Muscle layer of colon (tissue), 2 donors: ENCODE measurements around the gene KIAA2012.
A peak's percentile ranks its signal among the peaks of the same experiment; 100 is the strongest.

Experiments
- H3K27ac ChIP-seq: one replicate; pipeline ENCODE4 v1.7.0; 2013; ENCODE audit warnings: low read depth, mild to moderate bottlenecking, low read length, moderate library complexity
- H3K27me3 ChIP-seq, 2 donors: one replicate each; pipeline ENCODE4 v1.7.0; 2013; ENCODE audit warnings: low read length in 2 of 2, mild to moderate bottlenecking in 2 of 2; ENCODE audit not compliant: insufficient read depth in 2 of 2, control insufficient read depth in 1 of 2
- H3K36me3 ChIP-seq: one replicate; pipeline ENCODE4 v1.7.0; 2013; ENCODE audit warnings: mild to moderate bottlenecking, low read length; ENCODE audit not compliant: insufficient read depth
- H3K4me1 ChIP-seq: one replicate; pipeline ENCODE4 v1.7.0; 2013; ENCODE audit warnings: mild to moderate bottlenecking, low read length; ENCODE audit not compliant: insufficient read depth
- H3K4me3 ChIP-seq, 2 donors: one replicate each; pipeline ENCODE4 v1.7.0; 2013; ENCODE audit warnings: low read length in 2 of 2, low read depth in 1 of 2, mild to moderate bottlenecking in 1 of 2, moderate library complexity in 1 of 2
- H3K9ac ChIP-seq: one replicate; pipeline ENCODE4 v1.7.0; 2013; ENCODE audit warnings: low read length
- H3K9me3 ChIP-seq: one replicate; pipeline ENCODE4 v1.7.0; 2013; ENCODE audit warnings: mild to moderate bottlenecking, low read length
- donor health status: abdominal sarcoma.
- donor health status: Adenocarcinoma of cecum.

Gene KIAA2012

GRCh38 chr2:202140522-202141252, 67.6 kb downstream of the KIAA2012 start:
- Histone ChIP-seq H3K9me3 (no peaks in the 10 kb centered on the region), H3K27me3 (no peaks in the 10 kb centered on the region), H3K4me1 (peaks cover 18% of the 10 kb centered on the region), H3K36me3 (no peaks in the 10 kb centered on the region), H3K27ac (peak overlapping the region; percentile 19), H3K4me3 (no peak overlapping the region), H3K9ac (no peak overlapping the region)

- Histone ChIP-seq H3K4me1 (peaks cover 14% of the 10 kb centered on the region), H3K27me3 (no peaks in the 10 kb centered on the region), H3K9me3 (no peaks in the 10 kb centered on the region), H3K4me3 (no peak overlapping the region), H3K27ac (no peak overlapping the region), H3K36me3 (no peaks in the 10 kb centered on the region), H3K9ac (no peak overlapping the region)
Measured at GRCh38 chr2:202141329-202141947, 68.4 kb downstream of the KIAA2012 start.

- no peaks in the 10 kb centered on the region for H3K9me3 ChIP-seq
- no peak overlapping the region for H3K4me3 ChIP-seq
- H3K27me3 ChIP-seq, result no peaks in the 10 kb centered on the region
- no peak overlapping the region for H3K27ac ChIP-seq
- no peaks in the 10 kb centered on the region for H3K36me3 ChIP-seq
- H3K9ac ChIP-seq, result no peak overlapping the region
- peaks cover 20% of the 10 kb centered on the region for H3K4me1 ChIP-seq
Measured at GRCh38 chr2:202142540-202142939, 69.5 kb downstream of the KIAA2012 start.

- Histone ChIP-seq H3K9ac (no peak overlapping the region), H3K27ac (peak overlapping the region; percentile 62), H3K4me1 (peaks cover 24% of the 10 kb centered on the region), H3K4me3 (peak overlapping the region in 1 of 2 donors; percentile 25), H3K9me3 (no peaks in the 10 kb centered on the region), H3K36me3 (no peaks in the 10 kb centered on the region), H3K27me3 (no peaks in the 10 kb centered on the region)
Measured at GRCh38 chr2:202147775-202148174, 74.7 kb downstream of the KIAA2012 start.

GRCh38 chr2:202148515-202149154, 75.6 kb downstream of the KIAA2012 start:
- Histone ChIP-seq H3K4me1 (peaks cover 27% of the 10 kb centered on the region), H3K36me3 (no peaks in the 10 kb centered on the region), H3K27ac (peak overlapping the region; percentile 62), H3K4me3 (no peak overlapping the region), H3K9me3 (no peaks in the 10 kb centered on the region), H3K27me3 (no peaks in the 10 kb centered on the region), H3K9ac (no peak overlapping the region)

- peak overlapping the region; percentile 62 for H3K27ac ChIP-seq
- H3K9me3 ChIP-seq, result no peaks in the 10 kb centered on the region
- no peak overlapping the region for H3K9ac ChIP-seq
- H3K36me3 ChIP-seq, result no peaks in the 10 kb centered on the region
- H3K4me1 ChIP-seq, result peaks cover 32% of the 10 kb centered on the region
- no peak overlapping the region for H3K4me3 ChIP-seq
- H3K27me3 ChIP-seq, result no peaks in the 10 kb centered on the region
Measured at GRCh38 chr2:202149155-202149762, 76.2 kb downstream of the KIAA2012 start.

- no peaks in the 10 kb centered on the region for H3K36me3 ChIP-seq
- H3K4me1 ChIP-seq, result peaks cover 37% of the 10 kb centered on the region
- no peaks in the 10 kb centered on the region for H3K9me3 ChIP-seq
- H3K9ac ChIP-seq, result no peak overlapping the region
- no peak overlapping the region for H3K27ac ChIP-seq
- no peaks in the 10 kb centered on the region for H3K27me3 ChIP-seq
- no peak overlapping the region for H3K4me3 ChIP-seq
Measured at GRCh38 chr2:202149936-202150335, 76.9 kb downstream of the KIAA2012 start.

GRCh38 chr2:202152104-202152715, 79.2 kb downstream of the KIAA2012 start:
- no peaks in the 10 kb centered on the region for H3K9me3 ChIP-seq
- H3K9ac ChIP-seq, result no peak overlapping the region
- H3K27ac ChIP-seq, result no peak overlapping the region
- H3K27me3 ChIP-seq, result no peaks in the 10 kb centered on the region
- H3K4me3 ChIP-seq, result no peak overlapping the region
- H3K4me1 ChIP-seq, result peaks cover 38% of the 10 kb centered on the region
- H3K36me3 ChIP-seq, result no peaks in the 10 kb centered on the region

GRCh38 chr2:202154613-202155012, 81.6 kb downstream of the KIAA2012 start:
- Histone ChIP-seq H3K27me3 (no peaks in the 10 kb centered on the region), H3K36me3 (no peaks in the 10 kb centered on the region), H3K27ac (no peak overlapping the region), H3K9ac (no peak overlapping the region), H3K4me1 (peaks cover 19% of the 10 kb centered on the region), H3K4me3 (no peak overlapping the region), H3K9me3 (no peaks in the 10 kb centered on the region)

- Histone ChIP-seq H3K4me1 (peaks cover 23% of the 10 kb centered on the region), H3K9me3 (no peaks in the 10 kb centered on the region), H3K36me3 (no peaks in the 10 kb centered on the region), H3K9ac (no peak overlapping the region), H3K27me3 (no peaks in the 10 kb centered on the region), H3K4me3 (no peak overlapping the region), H3K27ac (no peak overlapping the region)
Measured at GRCh38 chr2:202157211-202157990, 84.3 kb downstream of the KIAA2012 start.
